ENCODE results near the gene FASN.
A peak's percentile ranks its signal among the peaks of the same experiment; 100 is the strongest.
"Not testable (repeated sequence)": the region's sequence is repeated elsewhere in the genome, so short reads cannot be mapped to it uniquely, and the experiment has no call there.

FASN gene

GRCh38 chr17:82054351-82055022, 43.5 kb downstream of the FASN start:
- no peak for DNase-seq

GRCh38 chr17:82053556-82054263, 44.3 kb downstream of the FASN start:
- DNase-seq: no peak

DNA sequence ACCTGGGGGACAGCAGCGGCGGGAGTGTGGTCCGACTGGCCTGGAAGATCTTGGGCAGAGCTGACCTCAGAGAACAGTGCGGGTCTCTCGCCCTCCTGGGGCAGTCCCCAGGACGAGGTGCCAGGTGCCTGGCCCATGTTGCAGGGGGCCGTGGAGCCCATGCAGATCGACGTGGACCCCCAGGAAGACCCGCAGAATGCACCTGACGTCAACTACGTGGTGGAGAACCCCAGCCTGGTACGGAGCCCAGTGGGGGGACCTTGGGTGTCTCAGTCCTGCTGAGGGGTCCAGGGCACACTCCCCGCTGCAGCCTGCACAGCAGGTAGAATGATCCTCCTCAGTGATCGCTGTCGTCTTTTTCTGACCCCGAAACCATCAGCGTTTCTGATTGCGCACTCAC, 44.9 kb downstream of the FASN start:
- no peak for DNase-seq

DNA sequence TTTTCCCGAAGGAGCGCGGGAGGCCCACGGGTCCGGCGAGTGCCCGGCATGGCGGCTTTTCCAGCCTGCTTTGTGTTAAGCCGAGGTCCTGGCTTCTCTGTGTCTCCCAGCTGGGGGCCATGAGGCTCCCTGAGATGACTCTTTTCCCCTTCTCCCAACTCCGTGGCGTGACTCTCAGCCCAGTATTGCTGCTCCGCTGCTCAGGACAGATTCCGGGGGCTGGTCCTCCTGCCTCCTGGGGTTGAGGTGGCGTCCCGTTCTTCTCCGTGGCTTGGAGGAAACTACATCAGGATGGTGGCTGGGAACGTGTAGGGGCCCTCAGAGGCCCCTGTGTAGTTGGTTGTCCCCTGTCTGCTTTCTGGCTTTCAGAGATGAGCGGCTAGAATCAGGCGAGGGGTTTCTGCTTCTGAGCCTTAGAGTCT, 45.4 kb downstream of the FASN start:
- no peak for DNase-seq

DNA sequence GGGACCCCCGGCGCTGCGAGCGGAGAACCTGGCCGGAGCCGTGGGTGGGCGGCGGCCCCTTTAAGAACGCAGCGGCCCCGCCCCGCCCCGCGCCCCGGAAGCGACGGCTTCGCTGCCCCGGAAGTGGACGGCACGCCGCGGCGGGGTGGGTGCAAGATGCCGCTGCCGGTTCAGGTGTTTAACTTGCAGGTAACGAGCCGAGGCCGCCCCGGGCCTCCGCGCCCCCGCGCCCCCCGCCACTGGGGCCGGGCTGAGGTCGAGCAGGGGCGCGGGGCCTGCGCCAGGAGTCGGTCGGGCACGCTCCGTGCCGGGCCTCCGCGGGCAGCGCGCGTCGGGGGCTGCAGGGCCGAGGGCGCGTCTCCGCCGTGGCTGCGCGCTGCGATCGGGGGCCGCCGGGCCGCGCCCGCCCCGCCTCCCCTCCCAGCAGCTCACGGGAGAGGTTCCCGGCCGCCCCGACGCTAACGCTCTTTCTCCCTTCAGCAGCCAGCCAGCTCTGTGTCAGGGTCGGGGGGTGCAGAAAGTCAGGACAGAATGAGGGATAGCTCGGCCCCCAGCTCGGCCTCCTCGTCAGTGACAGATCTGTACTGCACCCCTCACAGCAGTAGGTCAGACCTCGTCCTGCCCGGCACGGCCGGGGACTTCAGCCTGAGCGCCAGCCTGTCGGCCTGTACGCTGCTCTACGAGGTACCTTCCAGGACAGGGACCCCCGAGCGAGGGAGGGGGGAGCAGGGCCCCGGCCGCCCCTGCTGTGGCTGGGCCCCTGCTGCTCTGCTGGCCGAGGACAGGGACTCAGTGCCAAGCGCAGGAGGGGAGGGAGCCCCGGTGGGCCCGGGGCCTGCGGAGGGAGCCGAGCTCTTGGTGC, 46.0 kb downstream of the FASN start, which contains the start of the genes GPS1 and RFNG:
TSS of gene GPS1 (plus strand) at position 123 of the 862 bp plus-strand sequence. CDS start at position 157, 34 bp downstream.
TSS of gene RFNG (minus strand) at position 36 of the 862 bp plus-strand sequence. CDS start 45 bp downstream, outside the sequence.
- peak; percentile 65 for DNase-seq

DNA sequence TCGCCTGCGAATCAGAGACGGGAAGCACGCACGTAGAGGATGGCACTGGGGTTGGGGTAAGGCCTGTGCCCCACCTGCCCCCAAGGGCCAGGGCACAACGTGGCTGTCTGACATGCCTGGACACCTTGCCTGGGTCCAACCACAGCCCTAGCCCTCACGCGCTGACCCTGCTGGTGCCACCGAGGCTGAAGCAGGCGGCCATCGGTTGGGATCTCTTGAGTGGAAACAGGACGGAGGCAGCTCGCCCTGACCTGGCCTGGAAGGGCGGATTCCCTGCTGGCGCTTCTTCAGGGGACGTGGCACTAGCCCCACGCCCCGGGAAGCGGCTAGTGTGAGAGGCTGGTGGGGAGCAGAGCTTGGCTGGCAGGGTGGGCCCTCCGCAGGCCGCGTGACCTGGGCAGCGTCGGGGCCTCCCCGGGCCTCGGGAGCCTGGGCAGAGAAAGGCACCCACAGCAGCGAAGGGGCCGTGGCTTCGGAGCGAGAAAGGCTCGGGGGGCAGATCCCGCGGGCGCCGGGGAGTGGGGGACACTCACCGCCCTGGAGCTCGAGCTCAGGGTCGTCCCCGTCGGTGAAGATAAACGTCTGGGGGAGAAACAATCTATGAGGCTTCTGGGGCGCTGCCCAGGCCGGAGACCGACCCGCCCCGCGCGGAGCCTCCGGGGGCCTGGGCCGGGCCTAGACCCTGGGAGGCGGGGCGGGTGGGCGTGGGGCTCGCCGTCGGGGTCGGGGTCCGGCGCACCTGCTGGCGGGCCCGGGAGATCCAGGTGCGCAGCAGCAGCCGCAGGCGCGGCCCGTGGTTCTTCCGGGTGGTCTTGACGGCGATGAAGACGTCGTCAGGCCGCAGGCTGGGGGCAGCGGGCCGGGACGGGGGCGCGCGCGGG, 47.0 kb downstream of the FASN start:
- no peak for DNase-seq

- no peak for DNase-seq
These were observed 47.8 kb downstream of the FASN start for GRCh38 chr17:82050152-82050760.

GRCh38 chr17:82049521-82049971, 48.5 kb downstream of the FASN start:
- no peak for DNase-seq

DNA sequence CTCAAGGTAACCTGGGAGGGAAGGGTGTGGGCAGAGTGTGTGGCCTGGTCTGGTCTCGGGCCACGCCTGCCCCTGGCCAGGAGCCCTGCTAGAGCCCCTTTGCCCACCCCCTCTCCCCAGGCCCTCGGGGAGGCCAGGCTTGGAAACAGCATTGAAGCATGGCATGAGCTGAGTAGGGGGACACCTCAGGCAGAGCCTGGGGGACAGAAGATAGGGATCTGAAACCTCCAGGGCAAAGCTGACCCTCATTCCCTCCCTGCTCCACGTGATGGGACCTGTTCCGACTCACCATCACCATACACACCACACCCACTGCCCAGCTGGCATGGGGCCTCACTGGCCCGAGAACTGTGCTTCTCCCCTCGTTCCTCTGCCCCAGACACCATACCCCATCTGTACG, 48.9 kb downstream of the FASN start:
- no peak for DNase-seq

- no peak for DNase-seq
These were observed 49.5 kb downstream of the FASN start for GRCh38 chr17:82048571-82048971.

- DNase-seq: no peak
These were observed 50.0 kb downstream of the FASN start for GRCh38 chr17:82047914-82048570.

GRCh38 chr17:82047379-82047778, 50.7 kb downstream of the FASN start:
- no peak for DNase-seq

DNA sequence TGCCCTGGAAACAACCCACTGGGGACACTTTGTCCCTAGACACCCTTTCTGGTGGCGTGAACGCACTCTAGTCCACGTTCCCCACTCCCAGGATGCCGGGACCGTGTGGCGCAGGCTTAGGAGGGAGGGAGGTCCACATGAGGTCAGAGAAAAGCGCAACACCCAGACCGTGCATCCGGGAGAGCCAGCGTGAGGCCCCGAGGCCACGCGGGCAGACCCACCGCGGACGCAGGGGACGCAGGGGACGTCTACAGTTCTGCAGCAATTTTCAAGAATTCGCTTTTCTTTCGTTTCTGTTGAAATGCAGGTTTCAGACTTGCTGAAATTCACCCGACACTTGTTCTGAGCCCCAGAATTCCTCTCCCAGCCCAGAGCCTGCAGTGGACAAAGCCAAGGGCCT, 51.1 kb downstream of the FASN start:
- no peak for DNase-seq

- no peak for DNase-seq
These were observed 52.0 kb downstream of the FASN start for GRCh38 chr17:82045936-82046484.

GRCh38 chr17:82043507-82043906, 54.5 kb downstream of the FASN start:
- no peak for DNase-seq

GRCh38 chr17:82042649-82043048, 55.4 kb downstream of the FASN start:
- no peak for DNase-seq

- DNase-seq: no peak
These were observed 56.8 kb downstream of the FASN start for GRCh38 chr17:82041144-82041814.

DNA sequence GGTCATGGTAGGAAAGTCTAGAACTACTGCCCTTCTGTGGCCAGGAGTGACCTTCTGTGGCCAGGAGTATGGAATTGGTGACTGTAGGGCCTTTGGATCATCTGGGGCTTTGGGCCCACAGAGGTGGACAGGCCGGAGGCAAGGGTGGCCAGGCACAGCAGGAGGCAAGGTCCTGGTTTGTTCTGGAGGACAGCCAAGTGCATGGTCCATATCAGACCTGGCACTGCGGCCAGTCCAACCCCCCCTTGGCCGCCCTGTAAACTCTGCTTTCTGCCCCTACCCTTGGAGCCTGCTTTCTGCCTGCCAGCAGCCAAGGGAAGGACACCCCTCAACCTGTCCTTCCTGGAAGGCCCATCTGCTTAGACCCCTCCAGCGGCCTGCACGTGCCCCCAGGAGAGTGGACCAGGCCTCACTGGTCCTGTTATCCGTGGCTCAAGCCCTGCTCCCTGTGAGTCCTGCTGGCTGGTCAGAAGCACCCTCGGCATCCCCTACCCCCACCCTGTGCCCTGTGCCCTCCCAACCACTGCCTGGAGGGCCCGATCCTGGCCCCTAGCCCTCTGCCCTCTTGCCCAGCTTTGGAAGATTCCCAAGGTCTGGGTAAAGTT, 58.2 kb downstream of the FASN start:
- DNase-seq: no peak

GRCh38 chr17:82038796-82039409, 59.1 kb downstream of the FASN start:
- DNase-seq: not testable (repeated sequence)

DNA sequence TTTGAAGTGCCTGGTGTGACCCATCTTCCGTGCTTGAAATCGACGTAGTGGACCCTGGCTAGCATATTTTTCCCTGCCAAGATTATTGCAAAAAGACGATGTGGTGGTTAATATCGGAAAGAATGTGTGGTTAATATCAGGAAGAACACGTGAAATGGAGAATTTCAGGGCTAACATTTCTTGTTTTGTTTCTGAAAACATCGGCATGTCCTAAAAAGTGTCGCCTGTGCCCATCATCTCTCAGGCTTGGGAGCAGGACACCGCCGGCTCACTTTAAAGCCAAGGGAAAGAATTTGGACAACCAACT, 60.2 kb downstream of the FASN start:
- DNase-seq: no peak
